Panc1 (cell line): ENCODE data around the gene SLC46A2. TPM values are rescaled to one million over a fixed set of nuclear protein-coding genes. Genes with fewer than 3 reads are reported as not detected.

Experiments
- ATAC-seq: fragments of 200-7000 bp; cut with Tn5 transposase; 2 replicates; pipeline ENCODE4 v1.9.1; 2020; ENCODE audit warnings: mild to moderate bottlenecking, moderate library complexity
- BruUV-seq: library from RNA; stranded (reverse); fragments of 400-500 nt; replicated peaks from 2 replicates; lab custom pipeline; 2021; lab: Mats Ljungman, UMichigan
- CTCF ChIA-PET: fragments of 300-600 bp; sonication (Branson Sonifier 250); formaldehyde crosslinking; loops from one replicate; lab custom pipeline; 2022; ENCODE audit warnings: antibody characterized with exemption; lab: Charles Lee
- POLR2A ChIA-PET: fragments of 300-600 bp; sonication (Branson Sonifier 250); formaldehyde crosslinking; loops from one replicate; lab custom pipeline; 2022; ENCODE audit warnings: antibody characterized with exemption; lab: Charles Lee
- DNase-seq: peaks from one replicate; pipeline ENCODE4 v3.0.0-alpha.2; 2010; ENCODE audit warnings: low read depth, low spot score
- H3K27ac ChIP-seq: 2 replicates; pipeline ENCODE4 v1.5.1; 2011; ENCODE audit warnings: mild to moderate bottlenecking, low read length, inconsistent platforms
- H3K27me3 ChIP-seq: fragments of 200-500 bp; sonication (Bioruptor generic); 2 replicates; pipeline ENCODE4 v1.6.0; 2014; ENCODE audit warnings: low read length, inconsistent platforms; ENCODE audit not compliant: control insufficient read depth, insufficient read depth
- H3K36me3 ChIP-seq: fragments of 200-500 bp; sonication (Bioruptor generic); 2 replicates; pipeline ENCODE4 v1.5.1; 2014; ENCODE audit warnings: inconsistent platforms, mild to moderate bottlenecking, low read length, moderate library complexity; ENCODE audit not compliant: control insufficient read depth, insufficient read depth
- H3K4me1 ChIP-seq: 2 replicates; pipeline ENCODE4 v1.5.1; 2011; ENCODE audit warnings: inconsistent platforms, mild to moderate bottlenecking, low read length, moderate library complexity; ENCODE audit not compliant: control insufficient read depth, insufficient read depth
- H3K4me3 ChIP-seq, 2 experiments: 2 replicates each; pipeline ENCODE4 v1.5.1; 2011 to 2012; ENCODE audit warnings: low read depth in 2 of 2, low read length in 2 of 2, mild to moderate bottlenecking in 2 of 2, inconsistent platforms in 1 of 2, moderate library complexity in 1 of 2
- H3K9me3 ChIP-seq: fragments of 200-500 bp; sonication (Bioruptor generic); 2 replicates; pipeline ENCODE4 v1.5.1; 2014; ENCODE audit warnings: low read depth, mild to moderate bottlenecking, inconsistent platforms, low read length, moderate library complexity; ENCODE audit not compliant: control insufficient read depth, insufficient read depth
- POLR2AphosphoS5 ChIP-seq: IDR thresholded peaks from 2 replicates; pipeline ENCODE4 v1.6.1; 2012; ENCODE audit warnings: mild to moderate bottlenecking, low read depth, low read length, moderate library complexity
- SIN3A ChIP-seq: IDR thresholded peaks from 2 replicates; pipeline ENCODE4 v1.6.1; 2012; ENCODE audit warnings: low read depth, mild to moderate bottlenecking, low read length, moderate library complexity, borderline replicate concordance; ENCODE audit not compliant: insufficient read depth
- TCF7L2 ChIP-seq: IDR thresholded peaks from 2 replicates; pipeline ENCODE4 v1.6.1; 2011; ENCODE audit warnings: mild to moderate bottlenecking, low read depth, low read length, inconsistent platforms
- in situ Hi-C: cut with HindIII; loops from 2 replicates; pipeline ENCODE4 v1.10.0; 2016; ENCODE audit warnings: low sequenced_read_pairs, low pct_unique_long_range_greater_than_20kb
- intact Hi-C: fragments of 100-400 bp; cut with micrococcal nuclease; formaldehyde crosslinking; loops from one replicate; pipeline ENCODE4 v1.10.0; 2022; ENCODE audit not compliant: unreplicated experiment
- total RNA-seq: library from RNA; stranded (reverse); gene quantifications from one replicate; pipeline ENCODE4 v1.2.1, GENCODE V29; 2021; ENCODE audit not compliant: unreplicated experiment
- TF ChIP-seq, protein P1 (sequence below), 2 experiments: IDR thresholded peaks; 2 replicates each; pipeline ENCODE4 v1.6.1; 2011 to 2012; ENCODE audit warnings: low read depth in 2 of 2, control low read depth in 1 of 2, low read length in 1 of 2, mild to moderate bottlenecking in 1 of 2, moderate library complexity in 1 of 2; ENCODE audit not compliant: insufficient read depth in 1 of 2
- TF ChIP-seq, protein P2 (sequence below): fragments of 450-650 bp; IDR thresholded peaks from 2 replicates; pipeline ENCODE4 v1.5.1; 2017; ENCODE audit warnings: mild to moderate bottlenecking

The SLC46A2 gene
- total RNA-seq, 1 experiment from 2014 or later = not detected

DNA sequence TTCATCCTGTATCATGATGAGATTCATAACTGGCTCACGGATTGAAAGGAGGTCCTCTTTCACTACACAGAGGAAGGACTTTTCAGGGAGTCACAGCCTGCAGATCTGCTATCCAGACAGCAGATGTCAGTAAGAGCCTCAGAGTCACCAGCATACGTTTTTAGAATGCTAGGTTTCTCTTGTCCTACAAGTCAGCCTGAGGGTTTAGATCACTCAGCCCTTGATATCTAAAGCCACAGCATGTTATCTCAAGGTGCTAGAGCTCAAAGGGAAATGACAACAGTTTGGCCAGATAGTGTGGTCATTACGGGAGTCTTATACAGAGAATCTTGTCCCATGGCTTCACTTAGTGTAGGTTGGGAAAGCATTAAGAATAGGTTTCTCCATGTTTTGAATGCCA lies 30.9 kb upstream of the SLC46A2 start:
- DNase-seq = no peak
- ATAC-seq = peak; percentile 74
- H3K27ac ChIP-seq = no peak overlapping the region
- no peaks in the 10 kb centered on the region; the same call in 1 of the 2 replicates for H3K27me3 ChIP-seq
- H3K9me3 ChIP-seq = no peaks in the 10 kb centered on the region
- TF ChIP-seq, protein P1, sequence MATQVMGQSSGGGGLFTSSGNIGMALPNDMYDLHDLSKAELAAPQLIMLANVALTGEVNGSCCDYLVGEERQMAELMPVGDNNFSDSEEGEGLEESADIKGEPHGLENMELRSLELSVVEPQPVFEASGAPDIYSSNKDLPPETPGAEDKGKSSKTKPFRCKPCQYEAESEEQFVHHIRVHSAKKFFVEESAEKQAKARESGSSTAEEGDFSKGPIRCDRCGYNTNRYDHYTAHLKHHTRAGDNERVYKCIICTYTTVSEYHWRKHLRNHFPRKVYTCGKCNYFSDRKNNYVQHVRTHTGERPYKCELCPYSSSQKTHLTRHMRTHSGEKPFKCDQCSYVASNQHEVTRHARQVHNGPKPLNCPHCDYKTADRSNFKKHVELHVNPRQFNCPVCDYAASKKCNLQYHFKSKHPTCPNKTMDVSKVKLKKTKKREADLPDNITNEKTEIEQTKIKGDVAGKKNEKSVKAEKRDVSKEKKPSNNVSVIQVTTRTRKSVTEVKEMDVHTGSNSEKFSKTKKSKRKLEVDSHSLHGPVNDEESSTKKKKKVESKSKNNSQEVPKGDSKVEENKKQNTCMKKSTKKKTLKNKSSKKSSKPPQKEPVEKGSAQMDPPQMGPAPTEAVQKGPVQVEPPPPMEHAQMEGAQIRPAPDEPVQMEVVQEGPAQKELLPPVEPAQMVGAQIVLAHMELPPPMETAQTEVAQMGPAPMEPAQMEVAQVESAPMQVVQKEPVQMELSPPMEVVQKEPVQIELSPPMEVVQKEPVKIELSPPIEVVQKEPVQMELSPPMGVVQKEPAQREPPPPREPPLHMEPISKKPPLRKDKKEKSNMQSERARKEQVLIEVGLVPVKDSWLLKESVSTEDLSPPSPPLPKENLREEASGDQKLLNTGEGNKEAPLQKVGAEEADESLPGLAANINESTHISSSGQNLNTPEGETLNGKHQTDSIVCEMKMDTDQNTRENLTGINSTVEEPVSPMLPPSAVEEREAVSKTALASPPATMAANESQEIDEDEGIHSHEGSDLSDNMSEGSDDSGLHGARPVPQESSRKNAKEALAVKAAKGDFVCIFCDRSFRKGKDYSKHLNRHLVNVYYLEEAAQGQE (IDR thresholded peaks at IDR 0.05; ENCODE audit: insufficient read depth in 1 of 2, low read depth in 2 of 2, low read length in 1 of 2) = no peak
- no peak for TF ChIP-seq TCF7L2
- TF ChIP-seq POLR2AphosphoS5 = no peak
- TF ChIP-seq, protein P2, sequence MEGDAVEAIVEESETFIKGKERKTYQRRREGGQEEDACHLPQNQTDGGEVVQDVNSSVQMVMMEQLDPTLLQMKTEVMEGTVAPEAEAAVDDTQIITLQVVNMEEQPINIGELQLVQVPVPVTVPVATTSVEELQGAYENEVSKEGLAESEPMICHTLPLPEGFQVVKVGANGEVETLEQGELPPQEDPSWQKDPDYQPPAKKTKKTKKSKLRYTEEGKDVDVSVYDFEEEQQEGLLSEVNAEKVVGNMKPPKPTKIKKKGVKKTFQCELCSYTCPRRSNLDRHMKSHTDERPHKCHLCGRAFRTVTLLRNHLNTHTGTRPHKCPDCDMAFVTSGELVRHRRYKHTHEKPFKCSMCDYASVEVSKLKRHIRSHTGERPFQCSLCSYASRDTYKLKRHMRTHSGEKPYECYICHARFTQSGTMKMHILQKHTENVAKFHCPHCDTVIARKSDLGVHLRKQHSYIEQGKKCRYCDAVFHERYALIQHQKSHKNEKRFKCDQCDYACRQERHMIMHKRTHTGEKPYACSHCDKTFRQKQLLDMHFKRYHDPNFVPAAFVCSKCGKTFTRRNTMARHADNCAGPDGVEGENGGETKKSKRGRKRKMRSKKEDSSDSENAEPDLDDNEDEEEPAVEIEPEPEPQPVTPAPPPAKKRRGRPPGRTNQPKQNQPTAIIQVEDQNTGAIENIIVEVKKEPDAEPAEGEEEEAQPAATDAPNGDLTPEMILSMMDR = peak; percentile 64
- POLR2A ChIA-PET = no interaction called here
- no peaks in the 10 kb centered on the region for H3K36me3 ChIP-seq
- H3K4me1 ChIP-seq = no peaks in the 10 kb centered on the region
- CTCF ChIA-PET = no interaction called here
- no peak overlapping the region for H3K4me3 ChIP-seq
- no TSS peak for BruUV-seq
- in situ Hi-C loops (no loop called here), intact Hi-C loops (no loop called here)

DNA sequence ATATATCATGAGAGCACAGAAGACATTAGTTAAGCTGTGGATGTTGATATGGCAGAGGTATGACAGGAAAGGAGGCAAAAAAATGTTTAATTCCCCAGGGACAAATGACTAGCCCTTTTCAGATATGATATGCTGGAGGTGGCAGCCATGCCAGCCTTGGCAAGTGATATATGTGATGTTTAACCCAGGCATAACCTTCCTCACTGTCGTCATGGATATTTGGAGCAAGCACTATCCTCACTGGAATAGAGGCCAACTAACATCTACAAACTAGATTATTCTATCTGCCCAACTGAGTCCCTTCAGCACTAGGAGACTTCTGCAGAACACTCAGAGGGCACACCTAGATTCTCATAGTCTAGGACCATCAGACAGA lies 27.3 kb upstream of the SLC46A2 start:
- in situ Hi-C loops (no loop called here), intact Hi-C loops (no loop called here)
- no peak for DNase-seq
- BruUV-seq = no TSS peak
- no peaks in the 10 kb centered on the region; the same call in 1 of the 2 replicates for H3K27me3 ChIP-seq
- ATAC-seq = no peak
- CTCF ChIA-PET = no interaction called here
- no peaks in the 10 kb centered on the region for H3K36me3 ChIP-seq
- H3K4me1 ChIP-seq = no peaks in the 10 kb centered on the region
- no peaks in the 10 kb centered on the region for H3K9me3 ChIP-seq
- H3K4me3 ChIP-seq = no peak overlapping the region
- POLR2A ChIA-PET = no interaction called here
- no peak for TF ChIP-seq TCF7L2
- TF ChIP-seq, protein P2 = no peak
- TF ChIP-seq, protein P1 (IDR thresholded peaks at IDR 0.05; ENCODE audit: insufficient read depth in 1 of 2, low read depth in 2 of 2, low read length in 1 of 2) = no peak
- no peak for TF ChIP-seq POLR2AphosphoS5
- no peak for TF ChIP-seq SIN3A
- H3K27ac ChIP-seq = no peak overlapping the region
